ENCODE data around the gene UBE2D4.
"Not testable (repeated sequence)": the region's sequence is repeated elsewhere in the genome, so short reads cannot be mapped to it uniquely, and the experiment has no call there.

The UBE2D4 gene

GRCh38 chr7:43968172-43969040 lies 42.2 kb downstream of the UBE2D4 start:
- not testable (repeated sequence) for DNase-seq (ENCODE audit: low spot score)

GRCh38 chr7:43969586-43969985 lies 43.4 kb downstream of the UBE2D4 start:
- DNase-seq (ENCODE audit: low spot score) = not testable (repeated sequence)

- DNase-seq (ENCODE audit: low spot score) = not testable (repeated sequence)
These were observed 44.5 kb downstream of the UBE2D4 start for GRCh38 chr7:43970698-43971097.

- DNase-seq (ENCODE audit: low spot score) = not testable (repeated sequence)
These were observed 47.9 kb downstream of the UBE2D4 start for GRCh38 chr7:43974033-43974573.

GRCh38 chr7:43974725-43975482 lies 48.7 kb downstream of the UBE2D4 start:
- not testable (repeated sequence) for DNase-seq (ENCODE audit: low spot score)

GRCh38 chr7:43977525-43977924 lies 51.3 kb downstream of the UBE2D4 start:
- no peak for DNase-seq (ENCODE audit: low spot score)

GRCh38 chr7:43978102-43978501 lies 51.9 kb downstream of the UBE2D4 start:
- not testable (repeated sequence) for DNase-seq (ENCODE audit: low spot score)

- not testable (repeated sequence) for DNase-seq (ENCODE audit: low spot score)
These were observed 56.6 kb downstream of the UBE2D4 start for GRCh38 chr7:43982848-43983247.

- not testable (repeated sequence) for DNase-seq (ENCODE audit: low spot score)
These were observed 57.5 kb downstream of the UBE2D4 start for GRCh38 chr7:43983736-43984135.

- peak; percentile 30 for DNase-seq (ENCODE audit: low spot score)
These were observed 59.9 kb downstream of the UBE2D4 start for GRCh38 chr7:43985904-43986864.

- DNase-seq (ENCODE audit: low spot score) = not testable (repeated sequence)
These were observed 61.2 kb downstream of the UBE2D4 start for GRCh38 chr7:43987476-43987875.

GRCh38 chr7:43990011-43990585 lies 63.9 kb downstream of the UBE2D4 start:
- not testable (repeated sequence) for DNase-seq (ENCODE audit: low spot score)

- DNase-seq (ENCODE audit: low spot score) = not testable (repeated sequence)
These were observed 64.6 kb downstream of the UBE2D4 start for GRCh38 chr7:43990829-43991228.

- not testable (repeated sequence) for DNase-seq (ENCODE audit: low spot score)
These were observed 66.7 kb downstream of the UBE2D4 start for GRCh38 chr7:43992896-43993295.

- not testable (repeated sequence) for DNase-seq (ENCODE audit: low spot score)
These were observed 68.4 kb downstream of the UBE2D4 start for GRCh38 chr7:43994681-43995080.

GRCh38 chr7:43997532-43997931 lies 71.3 kb downstream of the UBE2D4 start, which contains the start of gene SPDYE1:
Gene SPDYE1, plus strand, starts transcription at chr7:43997897. Its CDS starts 2,053 bp downstream, at chr7:43999950.
- not testable (repeated sequence) for DNase-seq (ENCODE audit: low spot score)
